HepG2 (cell line): ENCODE measurements around the gene ACSS1. TPM values are rescaled to one million over a fixed set of nuclear protein-coding genes. Genes with fewer than 3 reads are reported as not detected.

ENCODE experiments used
- GFI1 ChIP-seq: sonication (generic); formaldehyde crosslinking; IDR thresholded peaks from 2 replicates; pipeline ENCODE4 v1.5.0; 2020; ENCODE audit warnings: missing genetic modification reagents, mild to moderate bottlenecking, borderline replicate concordance
- HES4 ChIP-seq: sonication (generic); formaldehyde crosslinking; IDR thresholded peaks from 2 replicates; pipeline ENCODE4 v1.9.0; 2021; ENCODE audit warnings: mild to moderate bottlenecking, missing genetic modification reagents, borderline replicate concordance
- HIVEP1 ChIP-seq: sonication (generic); formaldehyde crosslinking; IDR thresholded peaks from 2 replicates; pipeline ENCODE4 v1.4.0; 2020; ENCODE audit warnings: mild to moderate bottlenecking, missing genetic modification reagents
- LCORL ChIP-seq, 2 experiments: fragments of 450-650 bp in 1 of 2; sonication (generic) in 1 of 2; formaldehyde crosslinking in 1 of 2; IDR thresholded peaks; 2 replicates each; pipeline versions ENCODE4 v1.5.0 to v1.6.1; 2017 to 2020; ENCODE audit warnings: antibody characterized with exemption in 1 of 2, missing genetic modification reagents in 1 of 2
- MEIS1 ChIP-seq: sonication (generic); formaldehyde crosslinking; IDR thresholded peaks from 2 replicates; pipeline ENCODE4 v1.9.0; 2021; ENCODE audit warnings: mild to moderate bottlenecking, missing genetic modification reagents, moderate library complexity, borderline replicate concordance
- NFIC ChIP-seq: IDR thresholded peaks from 2 replicates; pipeline ENCODE4 v1.6.1; 2012; ENCODE audit warnings: mild to moderate bottlenecking, low read length, inconsistent platforms
- NRL ChIP-seq: sonication (generic); formaldehyde crosslinking; IDR thresholded peaks from 2 replicates; pipeline ENCODE4 v1.5.0; 2020; ENCODE audit warnings: missing genetic modification reagents, mild to moderate bottlenecking, moderate library complexity, borderline replicate concordance
- SAFB2 ChIP-seq: sonication (generic); formaldehyde crosslinking; IDR thresholded peaks from 2 replicates; pipeline ENCODE4 v1.5.1; 2020; ENCODE audit warnings: missing genetic modification reagents, low read depth, mild to moderate bottlenecking, borderline replicate concordance
- SAP130 ChIP-seq: IDR thresholded peaks from 2 replicates; pipeline ENCODE4 v1.6.1; 2016; ENCODE audit warnings: low read depth
- XRCC5 ChIP-seq: fragments of 200-400 bp; formaldehyde crosslinking; optimal IDR thresholded peaks from 2 replicates; pipeline ENCODE3; 2017; ENCODE audit warnings: mild to moderate bottlenecking, low read length
- ZBTB25 ChIP-seq: IDR thresholded peaks from 2 replicates; pipeline ENCODE4 v1.6.1; 2018; ENCODE audit warnings: missing genetic modification reagents
- ZNF558 ChIP-seq: sonication (generic); formaldehyde crosslinking; IDR thresholded peaks from 2 replicates; pipeline ENCODE4 v1.9.0; 2022; ENCODE audit warnings: mild to moderate bottlenecking, missing genetic modification reagents, borderline replicate concordance
- ZNF800 ChIP-seq: sonication (generic); formaldehyde crosslinking; IDR thresholded peaks from 2 replicates; pipeline ENCODE4 v1.4.0; 2020; ENCODE audit warnings: missing genetic modification reagents
- ZSCAN5A ChIP-seq: sonication (generic); formaldehyde crosslinking; IDR thresholded peaks from 2 replicates; pipeline ENCODE4 v1.8.0; 2022; ENCODE audit warnings: mild to moderate bottlenecking, missing genetic modification reagents, borderline replicate concordance
- polyA plus RNA-seq, 8 experiments: library from polyadenylated mRNA; depleted of rRNA in 3 of 8; stranded (reverse) in 7 of 8; unstranded in 1 of 8; fragments of >200 nt; fragmentation: Illumina TruSeq in 4 of 8; extraction: Trizol in 4 of 8; gene quantifications; 2 replicates each; pipeline versions ENCODE4 v1.2.1 to v1.2.3, GENCODE V29; 2011 to 2016; ENCODE audit warnings: low read depth in 4 of 8, missing spikeins in 1 of 8, mixed read lengths in 1 of 8; ENCODE audit not compliant: insufficient read depth in 1 of 8
- total RNA-seq, 5 experiments: library from RNA; depleted of rRNA; stranded (reverse); fragments of >200 nt; fragmentation: Illumina TruSeq; extraction: Trizol; gene quantifications; 2 replicates each; pipeline ENCODE4 v1.2.3, GENCODE V29; 2016; ENCODE audit warnings: low read depth in 1 of 5
- TF ChIP-seq, protein P1 (sequence below): IDR thresholded peaks from 2 replicates; pipeline ENCODE4 v1.6.1; 2016; ENCODE audit warnings: low read depth, missing genetic modification reagents, missing compliant biosample characterization

The ACSS1 gene
- total and polyA plus RNA-seq, 2 of the 13 experiments (the other 11 are each of a cell fraction or from before 2014, with no cell fraction given), result 15.2 to 41.6 TPM

DNA sequence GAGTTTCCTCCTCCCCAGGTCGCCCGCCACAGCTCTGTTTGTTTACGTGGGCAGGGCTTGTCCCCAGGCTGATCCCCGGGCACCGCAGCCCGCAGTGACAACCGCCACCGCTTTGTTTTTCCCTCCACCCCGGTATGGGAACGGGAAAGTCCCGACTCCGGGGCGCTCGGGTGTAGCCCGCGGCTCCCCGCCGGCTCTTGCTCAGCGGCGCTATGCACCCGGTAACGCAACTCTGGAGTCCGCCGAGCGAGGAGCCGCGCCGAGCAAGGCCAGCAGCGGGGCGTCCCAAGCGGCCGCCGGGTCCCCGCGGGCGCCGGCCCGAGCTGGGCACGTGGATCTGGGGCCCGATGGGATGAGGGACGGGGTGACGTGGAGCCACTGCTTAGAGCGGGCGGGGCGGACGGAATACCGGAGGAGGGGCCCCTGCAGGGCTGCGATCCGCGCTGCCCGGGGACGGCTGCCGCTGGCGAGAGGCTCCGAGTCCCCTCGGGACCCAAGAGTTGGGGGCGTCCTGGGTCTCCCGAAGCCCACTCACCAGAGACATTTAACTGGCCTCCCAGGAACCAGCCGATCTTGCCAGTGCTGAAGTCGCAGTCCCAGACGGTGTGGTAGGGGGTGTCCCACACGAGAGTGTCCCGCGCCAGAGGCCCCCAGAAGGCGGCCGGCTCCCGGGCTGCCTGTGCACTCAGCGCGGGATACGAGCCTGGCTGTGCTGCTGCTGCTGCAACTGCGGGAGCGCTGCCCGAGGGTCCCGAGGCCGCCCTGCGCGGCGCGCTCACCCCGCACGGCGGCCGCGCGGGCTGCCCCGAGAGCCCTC, 497 bp downstream of the ACSS1 start (continued):
- TF ChIP-seq MEIS1 (CRISPR knock-in tag) (no peak), HIVEP1 (CRISPR knock-in tag) (no peak), ZNF558 (0 out of 2 replicates have a peak, but pooled peaks have one; percentile 34), SAP130 (peak; percentile 79), LCORL (IDR thresholded peaks at IDR 0.05) (no peak), LCORL (CRISPR knock-in tag; IDR thresholded peaks at IDR 0.05) (0 out of 2 replicates have a peak, but pooled peaks have one; percentile 28), SAFB2 (CRISPR knock-in tag) (no peak; the same call in 1 of the 2 replicates), NFIC (no peak), NRL (0 out of 2 replicates have a peak, but pooled peaks have one; percentile 13), GFI1 (peak; percentile 15), ZSCAN5A (no peak), ZNF800 (CRISPR knock-in tag) (peak; percentile 52; the same call in 1 of the 2 replicates), ZBTB25 (CRISPR knock-in tag) (peak; percentile 82; the same call in 1 of the 2 replicates), XRCC5 (peak; percentile 83), HES4 (CRISPR knock-in tag) (no peak)
- TF ChIP-seq, protein P1, sequence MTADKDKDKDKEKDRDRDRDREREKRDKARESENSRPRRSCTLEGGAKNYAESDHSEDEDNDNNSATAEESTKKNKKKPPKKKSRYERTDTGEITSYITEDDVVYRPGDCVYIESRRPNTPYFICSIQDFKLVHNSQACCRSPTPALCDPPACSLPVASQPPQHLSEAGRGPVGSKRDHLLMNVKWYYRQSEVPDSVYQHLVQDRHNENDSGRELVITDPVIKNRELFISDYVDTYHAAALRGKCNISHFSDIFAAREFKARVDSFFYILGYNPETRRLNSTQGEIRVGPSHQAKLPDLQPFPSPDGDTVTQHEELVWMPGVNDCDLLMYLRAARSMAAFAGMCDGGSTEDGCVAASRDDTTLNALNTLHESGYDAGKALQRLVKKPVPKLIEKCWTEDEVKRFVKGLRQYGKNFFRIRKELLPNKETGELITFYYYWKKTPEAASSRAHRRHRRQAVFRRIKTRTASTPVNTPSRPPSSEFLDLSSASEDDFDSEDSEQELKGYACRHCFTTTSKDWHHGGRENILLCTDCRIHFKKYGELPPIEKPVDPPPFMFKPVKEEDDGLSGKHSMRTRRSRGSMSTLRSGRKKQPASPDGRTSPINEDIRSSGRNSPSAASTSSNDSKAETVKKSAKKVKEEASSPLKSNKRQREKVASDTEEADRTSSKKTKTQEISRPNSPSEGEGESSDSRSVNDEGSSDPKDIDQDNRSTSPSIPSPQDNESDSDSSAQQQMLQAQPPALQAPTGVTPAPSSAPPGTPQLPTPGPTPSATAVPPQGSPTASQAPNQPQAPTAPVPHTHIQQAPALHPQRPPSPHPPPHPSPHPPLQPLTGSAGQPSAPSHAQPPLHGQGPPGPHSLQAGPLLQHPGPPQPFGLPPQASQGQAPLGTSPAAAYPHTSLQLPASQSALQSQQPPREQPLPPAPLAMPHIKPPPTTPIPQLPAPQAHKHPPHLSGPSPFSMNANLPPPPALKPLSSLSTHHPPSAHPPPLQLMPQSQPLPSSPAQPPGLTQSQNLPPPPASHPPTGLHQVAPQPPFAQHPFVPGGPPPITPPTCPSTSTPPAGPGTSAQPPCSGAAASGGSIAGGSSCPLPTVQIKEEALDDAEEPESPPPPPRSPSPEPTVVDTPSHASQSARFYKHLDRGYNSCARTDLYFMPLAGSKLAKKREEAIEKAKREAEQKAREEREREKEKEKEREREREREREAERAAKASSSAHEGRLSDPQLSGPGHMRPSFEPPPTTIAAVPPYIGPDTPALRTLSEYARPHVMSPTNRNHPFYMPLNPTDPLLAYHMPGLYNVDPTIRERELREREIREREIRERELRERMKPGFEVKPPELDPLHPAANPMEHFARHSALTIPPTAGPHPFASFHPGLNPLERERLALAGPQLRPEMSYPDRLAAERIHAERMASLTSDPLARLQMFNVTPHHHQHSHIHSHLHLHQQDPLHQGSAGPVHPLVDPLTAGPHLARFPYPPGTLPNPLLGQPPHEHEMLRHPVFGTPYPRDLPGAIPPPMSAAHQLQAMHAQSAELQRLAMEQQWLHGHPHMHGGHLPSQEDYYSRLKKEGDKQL (CRISPR knock-in tag), result no peak
